SKM-1 (cell line): ENCODE results near the gene TMEM14C.
"Not testable (repeated sequence)": the region's sequence is repeated elsewhere in the genome, so short reads cannot be mapped to it uniquely, and the experiment has no call there.

Experiments used
- DNase-seq: peaks from one replicate; lab custom pipeline; 2025; ENCODE audit not compliant: unreplicated experiment; lab: John Stamatoyannopoulos, UW

Gene TMEM14C

GRCh38 chr6:10720960-10721849, 1.7 kb upstream of the TMEM14C start:
- DNase-seq: not testable (repeated sequence)

DNA sequence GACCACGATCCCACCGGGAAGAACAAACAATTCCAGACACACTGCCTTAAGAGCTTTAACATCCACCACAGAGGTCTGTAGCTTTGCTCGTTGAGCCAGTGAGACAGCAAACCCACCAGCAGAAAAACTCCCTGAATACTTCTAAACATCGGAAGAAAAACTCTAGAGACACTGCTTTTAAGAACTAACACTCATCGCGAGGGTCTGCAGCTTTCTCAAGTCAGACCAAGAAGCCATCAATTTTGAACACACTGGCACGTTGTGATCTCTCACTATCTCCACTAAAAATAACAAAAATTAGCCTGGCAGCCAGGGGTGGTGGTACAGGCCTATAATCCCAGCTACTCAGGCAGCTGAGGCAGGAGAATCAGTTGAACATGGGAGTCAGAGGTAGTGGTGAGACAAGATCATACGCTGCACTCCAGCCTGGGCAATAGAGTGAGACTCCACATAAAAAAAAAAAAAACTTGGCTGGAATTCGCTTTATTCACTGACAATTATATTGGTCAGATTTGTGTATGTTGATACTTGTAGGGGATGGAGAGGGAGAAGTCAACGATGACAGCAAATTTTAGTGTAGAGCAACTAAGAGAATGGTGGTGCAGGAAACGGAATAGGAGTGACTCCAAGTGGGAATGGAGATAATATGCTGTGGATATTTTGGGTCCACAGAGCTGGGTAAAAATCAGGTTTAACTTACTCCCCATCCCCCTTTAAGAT, 860 bp upstream of the TMEM14C start:
- no peak for DNase-seq

DNA sequence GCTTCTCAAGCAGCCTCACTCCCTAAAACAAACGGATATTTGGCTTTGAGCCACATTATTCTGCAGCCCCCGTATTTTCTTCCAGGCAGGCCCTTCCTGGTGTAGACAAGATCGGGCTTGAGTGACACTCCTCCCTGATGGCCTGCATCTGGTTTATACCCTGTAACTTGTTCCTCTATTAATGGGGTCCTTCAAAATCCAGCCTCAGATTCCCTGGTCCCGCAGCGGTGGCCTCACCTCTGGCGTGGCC, 375 bp upstream of the TMEM14C start:
- DNase-seq: no peak

DNA sequence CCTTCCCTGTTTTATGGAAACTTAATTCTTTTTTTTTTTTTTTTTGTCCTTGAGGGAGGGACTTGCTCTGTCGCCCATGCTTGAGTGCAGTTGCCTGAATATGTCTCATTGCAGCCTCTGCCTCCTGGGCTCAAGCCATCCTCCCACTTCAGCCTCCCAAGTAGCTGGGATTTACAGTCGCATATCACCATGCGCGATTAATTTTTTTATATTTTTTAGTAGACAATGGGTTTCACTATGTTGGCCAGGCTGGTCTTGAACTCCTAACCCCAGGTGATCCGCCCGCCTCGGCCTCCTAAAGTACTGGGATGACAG, 654 bp downstream of the TMEM14C start:
- DNase-seq: no peak

- DNase-seq: no peak
Observed at GRCh38 chr6:10725044-10725443, 2.2 kb downstream of the TMEM14C start.

GRCh38 chr6:10725716-10726115, 2.8 kb downstream of the TMEM14C start:
- no peak for DNase-seq

- peak; percentile 71 for DNase-seq
Observed at GRCh38 chr6:10730254-10730653, 7.4 kb downstream of the TMEM14C start.

GRCh38 chr6:10733151-10733715, 10.4 kb downstream of the TMEM14C start:
- DNase-seq: no peak

- DNase-seq: no peak
Observed at GRCh38 chr6:10733863-10734262, 11.0 kb downstream of the TMEM14C start.

GRCh38 chr6:10736731-10737130, 13.9 kb downstream of the TMEM14C start:
- no peak for DNase-seq

DNA sequence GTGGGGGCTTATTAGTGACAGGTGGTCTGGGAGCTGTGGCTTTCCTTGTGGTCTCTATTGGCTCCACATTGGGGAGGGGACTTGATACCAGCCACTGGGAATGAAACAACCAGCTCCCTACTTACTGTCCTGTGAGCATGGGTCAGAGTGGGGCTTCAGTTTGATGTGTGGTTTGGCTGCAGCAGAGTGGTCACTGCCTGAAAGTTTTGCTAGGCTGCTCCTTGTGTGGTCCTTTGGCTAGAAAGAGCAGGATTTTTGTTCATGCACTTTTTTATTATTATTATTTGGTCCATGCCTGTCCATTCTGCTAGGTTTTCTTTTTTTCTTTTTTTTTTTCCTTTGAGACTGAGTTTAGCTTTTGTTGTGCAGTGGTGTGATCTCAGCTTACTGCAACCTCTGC, 17.2 kb downstream of the TMEM14C start:
- no peak for DNase-seq

DNA sequence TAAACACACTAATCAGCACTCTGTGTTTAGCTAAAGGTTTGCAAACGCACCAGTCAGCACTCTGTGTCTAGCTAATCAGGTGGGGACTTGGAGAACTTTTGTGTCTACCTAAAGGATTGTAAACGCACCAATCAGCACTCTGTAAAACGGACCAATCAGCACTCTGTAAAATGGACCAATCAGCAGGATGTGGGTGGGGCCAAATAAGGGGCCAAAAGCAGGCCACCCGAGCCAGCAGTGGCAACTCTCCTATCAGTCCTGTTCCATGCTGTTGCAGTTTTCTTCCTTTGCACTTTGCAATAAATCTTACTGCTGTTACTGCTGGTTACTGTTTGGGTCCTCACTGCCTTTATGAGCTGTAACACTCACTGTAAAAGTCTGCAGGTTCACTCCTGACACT, 18.8 kb downstream of the TMEM14C start:
- not testable (repeated sequence) for DNase-seq

DNA sequence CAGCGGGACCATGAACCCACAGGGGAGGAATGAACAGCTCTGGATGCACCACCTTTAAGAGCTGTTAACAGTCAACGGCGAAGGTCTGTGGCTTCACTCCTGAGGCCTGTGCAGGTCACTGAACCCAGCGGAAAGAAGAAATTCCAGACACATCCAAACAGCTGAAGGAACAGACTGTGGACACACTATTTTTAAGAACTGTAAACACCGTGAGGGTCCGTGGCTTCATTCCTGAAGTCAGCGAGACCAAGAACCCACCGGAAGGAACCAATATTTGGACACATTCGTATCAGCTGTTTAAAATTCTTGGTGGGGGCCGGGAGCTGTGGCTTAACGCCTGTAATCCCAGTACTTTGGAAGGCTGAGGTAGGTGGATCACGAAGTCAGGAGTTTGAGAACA, 19.4 kb downstream of the TMEM14C start:
- DNase-seq: no peak

GRCh38 chr6:10743515-10743914, 20.6 kb downstream of the TMEM14C start:
- no peak for DNase-seq

DNA sequence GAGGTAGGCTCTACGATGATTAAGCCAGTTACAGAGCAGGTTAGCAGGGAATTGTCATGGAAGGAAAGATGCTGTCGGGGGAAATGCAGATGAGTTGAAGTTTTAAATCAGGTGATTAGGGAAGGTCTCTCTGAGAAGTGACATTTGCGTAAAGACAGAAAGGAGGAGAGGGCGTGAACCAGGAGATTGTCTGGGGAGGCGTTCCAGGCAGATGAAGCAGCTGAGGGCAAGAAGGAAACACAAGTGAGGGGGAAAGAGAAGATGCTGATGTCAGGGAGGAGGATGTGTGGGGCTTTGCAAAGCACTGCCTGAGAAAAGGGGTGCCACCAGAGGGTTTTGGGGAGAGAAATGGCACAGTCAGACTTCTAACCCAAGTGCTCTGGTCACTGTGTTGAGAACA, 22.2 kb downstream of the TMEM14C start:
- no peak for DNase-seq

DNA sequence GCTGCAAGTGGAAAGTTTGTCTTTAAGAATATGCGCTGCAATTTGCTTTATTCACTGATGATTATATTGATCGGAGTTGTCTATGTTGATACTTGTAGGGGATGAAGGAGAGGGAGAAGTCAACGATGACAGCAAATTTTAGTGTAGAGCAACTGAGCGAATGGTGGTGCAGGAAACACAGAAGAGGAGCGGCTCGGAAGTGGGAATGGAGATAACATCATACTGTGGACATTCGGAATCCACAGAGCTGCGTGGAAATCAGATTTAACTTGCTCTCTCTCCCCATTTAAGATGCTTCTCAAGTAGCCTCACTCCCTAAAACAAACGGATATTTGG, 24.0 kb downstream of the TMEM14C start:
- no peak for DNase-seq

DNA sequence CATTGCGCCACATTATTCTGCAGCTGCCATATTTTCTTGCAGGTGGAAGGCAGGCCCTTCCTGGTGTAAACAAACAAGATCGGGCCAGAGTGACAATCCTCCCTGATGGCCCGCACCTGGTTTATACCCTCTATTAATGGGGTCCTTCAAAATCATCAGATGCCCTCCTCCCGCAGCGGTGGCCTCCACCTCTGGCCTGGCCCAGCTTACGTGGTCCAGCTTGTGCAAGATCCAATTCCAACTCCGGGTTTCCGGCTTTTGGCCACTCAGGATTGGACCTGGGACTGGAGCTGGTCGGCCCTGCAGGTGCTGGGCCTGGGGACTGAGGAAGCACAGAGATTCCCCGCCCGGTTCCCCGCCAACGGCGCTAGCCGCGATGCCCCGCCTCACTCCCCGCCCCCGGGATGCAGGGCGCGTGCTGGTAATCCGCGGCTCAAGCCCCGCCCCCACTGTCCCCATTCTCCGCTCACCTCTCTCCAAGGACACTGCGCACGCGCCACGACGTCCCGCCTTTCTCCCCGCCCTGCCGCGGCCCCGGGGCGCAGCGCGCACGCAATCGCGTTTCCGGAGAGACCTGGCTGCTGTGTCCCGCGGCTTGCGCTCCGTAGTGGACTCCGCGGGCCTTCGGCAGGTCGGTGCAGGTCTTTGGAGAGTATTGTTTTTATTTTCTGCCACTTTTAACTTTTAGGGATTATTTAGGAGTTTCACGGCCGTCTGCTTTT, 24.5 kb downstream of the TMEM14C start, which contains the start of gene TMEM14B:
TSS of gene TMEM14B (plus strand) at position 555 of the 722 bp plus-strand sequence. CDS start 1,441 bp downstream, outside the sequence.
- DNase-seq: peak; percentile 97

DNA sequence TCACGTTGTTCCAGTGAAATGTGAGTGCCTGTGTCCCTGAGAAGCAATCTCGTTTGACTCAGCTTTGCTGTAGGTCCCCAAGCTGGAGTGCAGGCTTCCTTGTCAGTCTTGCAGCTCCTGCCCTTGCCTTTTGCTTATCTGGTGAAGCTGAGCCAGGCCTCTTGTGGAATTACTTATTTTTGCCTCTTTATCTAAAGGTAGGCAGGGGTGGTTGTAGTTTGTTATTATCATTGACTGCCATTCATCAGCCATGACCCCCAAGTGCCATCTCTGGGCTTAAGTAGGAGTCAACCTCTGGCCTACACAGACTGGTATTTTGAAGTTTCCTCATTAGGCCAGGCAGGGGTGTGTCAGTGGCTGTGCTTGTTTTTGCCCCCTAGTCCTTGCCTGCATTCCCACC, 26.9 kb downstream of the TMEM14C start:
- no peak for DNase-seq

GRCh38 chr6:10750568-10750967, 27.7 kb downstream of the TMEM14C start:
- not testable (repeated sequence) for DNase-seq

- not testable (repeated sequence) for DNase-seq
Observed at GRCh38 chr6:10751757-10752156, 28.9 kb downstream of the TMEM14C start.

DNA sequence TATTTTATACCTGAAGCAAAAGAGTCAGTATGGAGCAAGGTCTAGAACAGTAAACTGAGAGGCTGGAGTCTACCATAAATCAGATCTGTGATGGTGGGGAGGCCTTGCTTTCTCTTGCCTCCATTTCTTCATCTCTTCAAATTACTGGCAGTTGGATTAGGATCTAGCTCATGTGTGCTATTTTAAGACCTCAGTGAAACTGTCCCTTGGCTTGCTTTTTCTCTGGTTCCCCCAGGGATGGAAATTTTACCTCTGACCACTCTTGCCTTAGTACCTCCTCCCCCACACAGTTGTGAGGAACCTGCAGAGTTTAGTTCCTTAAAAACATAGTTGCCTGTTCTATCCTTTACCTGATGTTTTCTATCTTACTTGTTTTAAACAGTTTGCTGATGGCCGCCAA, 33.2 kb downstream of the TMEM14C start:
- no peak for DNase-seq
